GM12892 (cell line): ENCODE data around the gene GPR32.

Experiments used
- POLR2A ChIP-seq: IDR thresholded peaks from 2 replicates; pipeline ENCODE4 v1.6.1; 2011; ENCODE audit warnings: low read depth, low read length, control low read depth
- POLR2AphosphoS5 ChIP-seq: IDR thresholded peaks from 2 replicates; pipeline ENCODE4 v1.6.1; 2011; ENCODE audit warnings: low read depth, low read length, control low read depth
- TAF1 ChIP-seq: IDR thresholded peaks from 2 replicates; pipeline ENCODE4 v1.6.1; 2011; ENCODE audit warnings: low read depth, mild to moderate bottlenecking, control low read depth, low read length, borderline replicate concordance

DNA sequence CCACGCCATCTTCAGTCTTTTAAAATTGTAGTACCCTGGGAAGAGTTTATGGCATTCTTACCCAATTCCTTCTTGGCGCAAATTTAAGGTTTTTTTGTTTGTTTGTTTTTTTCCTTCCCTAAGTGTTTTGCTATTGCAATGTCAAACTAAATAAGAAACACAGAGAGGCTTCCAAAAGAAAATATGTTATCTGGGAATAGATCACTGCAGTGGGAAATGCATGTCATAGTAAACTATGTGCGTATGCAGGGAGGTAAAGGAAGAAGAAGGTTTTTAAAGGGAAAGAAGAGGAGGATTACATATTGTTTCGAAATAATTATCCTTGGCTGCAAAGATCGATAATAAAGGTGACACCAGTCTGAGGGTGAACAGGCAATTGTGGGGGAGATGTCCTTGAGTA is 33.9 kb upstream of the GPR32 start:
- no peak for TF ChIP-seq TAF1
- TF ChIP-seq POLR2A, result no peak
- TF ChIP-seq POLR2AphosphoS5, result no peak
